Measurements from ENCODE around the gene TNFAIP2.

Gene TNFAIP2

GRCh38 chr14:103122947-103123633 is at the start of gene TNFAIP2:
Gene TNFAIP2 (plus strand): TSS chr14:103123461. CDS start chr14:103126458, 2,997 bp downstream.
- POLR2A ChIA-PET = no interaction called here
- DNase-seq (ENCODE audit: extremely low spot score) = peak; percentile 57
- CTCF ChIA-PET = interaction anchor here (0.8 to 4.6 kb wide), 4 partner anchors 12 to 154 kb away, joined by 3 to 41 read pairs (median 8); no protein-coding TSS in a partner anchor
- no peak for TF ChIP-seq CTCF (IDR thresholded peaks at IDR 0.05; ENCODE audit: control extremely low read depth, extremely low read depth, low read depth, missing control alignments)

- POLR2A ChIA-PET = no interaction called here
- DNase-seq (ENCODE audit: extremely low spot score) = peak; percentile 17
- CTCF ChIA-PET = interaction anchor here (0.7 to 2.4 kb wide), 26 partner anchors 11 to 379 kb away, joined by 3 to 18 read pairs (median 4); partner anchors contain the start of genes EXOC3L4 and LBHD2
- TF ChIP-seq CTCF (IDR thresholded peaks at IDR 0.05; ENCODE audit: control extremely low read depth, extremely low read depth, low read depth, missing control alignments) = no peak
These were observed 49.2 kb upstream of the TNFAIP2 start for GRCh38 chr14:103073876-103074728.

- peak; percentile 35 for DNase-seq (ENCODE audit: extremely low spot score)
- no peak for TF ChIP-seq CTCF (IDR thresholded peaks at IDR 0.05; ENCODE audit: control extremely low read depth, extremely low read depth, low read depth, missing control alignments)
- ChIA-PET CTCF (interaction anchor here (0.7 to 2.4 kb wide), 26 partner anchors 10 to 380 kb away, joined by 3 to 18 read pairs (median 4); partner anchors contain the start of genes EXOC3L4 and LBHD2), POLR2A (no interaction called here)
These were observed 48.4 kb upstream of the TNFAIP2 start for GRCh38 chr14:103074729-103075367.

GRCh38 chr14:103078420-103078749 is 44.9 kb upstream of the TNFAIP2 start:
- peak; percentile 87 for TF ChIP-seq CTCF (IDR thresholded peaks at IDR 0.05; ENCODE audit: control extremely low read depth, extremely low read depth, low read depth, missing control alignments)
- peak; percentile 85 for DNase-seq (ENCODE audit: extremely low spot score)
- CTCF ChIA-PET = interaction anchor here (0.7 to 2.2 kb wide), 13 partner anchors 9 to 384 kb away, joined by 3 to 17 read pairs (median 4); partner anchors contain the start of gene EXOC3L4
- POLR2A ChIA-PET = no interaction called here

GRCh38 chr14:103078860-103079587 is 44.2 kb upstream of the TNFAIP2 start:
- TF ChIP-seq CTCF (IDR thresholded peaks at IDR 0.05; ENCODE audit: control extremely low read depth, extremely low read depth, low read depth, missing control alignments) = no peak
- POLR2A ChIA-PET = no interaction called here
- no peak for DNase-seq (ENCODE audit: extremely low spot score)
- CTCF ChIA-PET = interaction anchor here (0.7 to 2.2 kb wide), 16 partner anchors 8 to 469 kb away, joined by 3 to 17 read pairs (median 4); partner anchors contain the start of gene EXOC3L4
